Mucosa of rectum (tissue), 2 donors: ENCODE results near the gene ANO2.
A peak's percentile ranks its signal among the peaks of the same experiment; 100 is the strongest.

Experiments
- H3K27ac ChIP-seq, 2 donors: one replicate each; pipeline ENCODE4 v1.7.0; 2013; ENCODE audit warnings: inconsistent platforms in 2 of 2, low read depth in 2 of 2, low read length in 2 of 2
- H3K27me3 ChIP-seq, 2 donors: one replicate each; pipeline ENCODE4 v1.7.0; 2013; ENCODE audit warnings: low read length in 2 of 2; ENCODE audit not compliant: control insufficient read depth in 2 of 2, insufficient read depth in 2 of 2
- H3K36me3 ChIP-seq, 2 donors: one replicate each; pipeline ENCODE4 v1.7.0; 2013; ENCODE audit warnings: low read length in 2 of 2; ENCODE audit not compliant: control insufficient read depth in 2 of 2, insufficient read depth in 2 of 2
- H3K4me1 ChIP-seq, 2 donors: one replicate each; pipeline ENCODE4 v1.7.0; 2013; ENCODE audit warnings: low read length in 2 of 2, mild to moderate bottlenecking in 1 of 2; ENCODE audit not compliant: control insufficient read depth in 2 of 2, insufficient read depth in 2 of 2
- H3K4me3 ChIP-seq, 2 donors: one replicate each; pipeline ENCODE4 v1.7.0; 2013; ENCODE audit warnings: low read length in 2 of 2
- H3K9ac ChIP-seq, 2 donors: one replicate each; pipeline ENCODE4 v1.7.0; 2013; ENCODE audit warnings: low read length in 2 of 2, low read depth in 1 of 2, mild to moderate bottlenecking in 1 of 2
- H3K9me3 ChIP-seq, 2 donors: one replicate each; pipeline ENCODE4 v1.7.0; 2013; ENCODE audit warnings: low read length in 2 of 2; ENCODE audit not compliant: control insufficient read depth in 2 of 2
- donor health status: healthy.
- donor health status: Normal muscosa, but diverticular disease.

Gene ANO2

GRCh38 chr12:5577211-5577612, 367.8 kb downstream of the ANO2 start:
- H3K9me3 ChIP-seq: no peaks in the 10 kb centered on the region
- no peak overlapping the region for H3K4me3 ChIP-seq
- no peak overlapping the region for H3K27ac ChIP-seq
- peaks cover 0 to 13% of the 10 kb centered on the region in 2 donors for H3K4me1 ChIP-seq
- H3K9ac ChIP-seq: no peak overlapping the region
- H3K36me3 ChIP-seq: no peaks in the 10 kb centered on the region
- no peaks in the 10 kb centered on the region for H3K27me3 ChIP-seq

GRCh38 chr12:5575987-5576386, 369.1 kb downstream of the ANO2 start:
- Histone ChIP-seq H3K9ac (no peak overlapping the region), H3K9me3 (no peaks in the 10 kb centered on the region), H3K27ac (no peak overlapping the region), H3K27me3 (no peaks in the 10 kb centered on the region), H3K36me3 (no peaks in the 10 kb centered on the region), H3K4me3 (no peak overlapping the region), H3K4me1 (peaks cover 0 to 13% of the 10 kb centered on the region in 2 donors)

- Histone ChIP-seq H3K9ac (no peak overlapping the region), H3K27me3 (no peaks in the 10 kb centered on the region), H3K27ac (no peak overlapping the region), H3K4me1 (peaks cover 0 to 13% of the 10 kb centered on the region in 2 donors), H3K36me3 (no peaks in the 10 kb centered on the region), H3K4me3 (no peak overlapping the region), H3K9me3 (no peaks in the 10 kb centered on the region)
Observed at GRCh38 chr12:5575232-5575631, 369.8 kb downstream of the ANO2 start.

- Histone ChIP-seq H3K27me3 (peaks cover 0 to 3% of the 10 kb centered on the region in 2 donors), H3K9ac (no peak overlapping the region), H3K9me3 (no peaks in the 10 kb centered on the region), H3K4me1 (peaks cover 0 to 12% of the 10 kb centered on the region in 2 donors), H3K4me3 (no peak overlapping the region), H3K27ac (no peak overlapping the region), H3K36me3 (no peaks in the 10 kb centered on the region)
Observed at GRCh38 chr12:5573390-5573789, 371.7 kb downstream of the ANO2 start.

GRCh38 chr12:5571115-5571514, 373.9 kb downstream of the ANO2 start:
- peaks cover 0 to 3% of the 10 kb centered on the region in 2 donors for H3K27me3 ChIP-seq
- H3K27ac ChIP-seq: no peak overlapping the region
- no peak overlapping the region for H3K9ac ChIP-seq
- H3K9me3 ChIP-seq: no peaks in the 10 kb centered on the region
- H3K36me3 ChIP-seq: no peaks in the 10 kb centered on the region
- H3K4me3 ChIP-seq: no peak overlapping the region
- peaks cover 0 to 2% of the 10 kb centered on the region in 2 donors for H3K4me1 ChIP-seq

GRCh38 chr12:5570416-5570815, 374.6 kb downstream of the ANO2 start:
- Histone ChIP-seq H3K9me3 (no peaks in the 10 kb centered on the region), H3K4me3 (no peak overlapping the region), H3K27me3 (peaks cover 0 to 3% of the 10 kb centered on the region in 2 donors), H3K4me1 (peaks cover 0 to 2% of the 10 kb centered on the region in 2 donors), H3K9ac (no peak overlapping the region), H3K27ac (no peak overlapping the region), H3K36me3 (no peaks in the 10 kb centered on the region)

- peaks cover 0 to 3% of the 10 kb centered on the region in 2 donors for H3K27me3 ChIP-seq
- H3K9me3 ChIP-seq: no peaks in the 10 kb centered on the region
- no peaks in the 10 kb centered on the region for H3K36me3 ChIP-seq
- no peak overlapping the region for H3K4me3 ChIP-seq
- H3K9ac ChIP-seq: no peak overlapping the region
- H3K27ac ChIP-seq: no peak overlapping the region
- H3K4me1 ChIP-seq: peaks cover 0 to 2% of the 10 kb centered on the region in 2 donors
Observed at GRCh38 chr12:5568325-5568981, 376.6 kb downstream of the ANO2 start.

- peaks cover 0 to 3% of the 10 kb centered on the region in 2 donors for H3K27me3 ChIP-seq
- no peak overlapping the region for H3K9ac ChIP-seq
- H3K36me3 ChIP-seq: no peaks in the 10 kb centered on the region
- peak overlapping the region in 1 of 2 donors; percentile 32 for H3K27ac ChIP-seq
- H3K4me1 ChIP-seq: peaks cover 0 to 2% of the 10 kb centered on the region in 2 donors
- no peaks in the 10 kb centered on the region for H3K9me3 ChIP-seq
- H3K4me3 ChIP-seq: no peak overlapping the region
Observed at GRCh38 chr12:5567016-5567725, 377.9 kb downstream of the ANO2 start.

GRCh38 chr12:5565933-5566599, 379.0 kb downstream of the ANO2 start:
- peaks cover 0 to 3% of the 10 kb centered on the region in 2 donors for H3K27me3 ChIP-seq
- H3K9me3 ChIP-seq: no peaks in the 10 kb centered on the region
- H3K9ac ChIP-seq: no peak overlapping the region

GRCh38 chr12:5562581-5562980, 382.5 kb downstream of the ANO2 start:
- H3K9ac ChIP-seq: no peak overlapping the region
- no peak overlapping the region for H3K4me3 ChIP-seq
- no peaks in the 10 kb centered on the region for H3K27me3 ChIP-seq
- peaks cover 0 to 2% of the 10 kb centered on the region in 2 donors for H3K4me1 ChIP-seq
- no peak overlapping the region for H3K27ac ChIP-seq
- no peaks in the 10 kb centered on the region for H3K9me3 ChIP-seq
- no peaks in the 10 kb centered on the region for H3K36me3 ChIP-seq

More at GRCh38 chr12:5565933-5566599, 379.0 kb downstream of the ANO2 start:
- Histone ChIP-seq H3K36me3 (no peaks in the 10 kb centered on the region), H3K4me3 (no peak overlapping the region), H3K27ac (no peak overlapping the region), H3K4me1 (peaks cover 0 to 2% of the 10 kb centered on the region in 2 donors)
